T-helper 22 cell (primary cell): ENCODE measurements around the gene PRRT4.
A peak's percentile ranks its signal among the peaks of the same experiment; 100 is the strongest.

Source experiments
- DNase-seq: peaks from one replicate; pipeline ENCODE4 v3.0.0-alpha.2; 2020; ENCODE audit warnings: low read depth

Gene PRRT4

DNA sequence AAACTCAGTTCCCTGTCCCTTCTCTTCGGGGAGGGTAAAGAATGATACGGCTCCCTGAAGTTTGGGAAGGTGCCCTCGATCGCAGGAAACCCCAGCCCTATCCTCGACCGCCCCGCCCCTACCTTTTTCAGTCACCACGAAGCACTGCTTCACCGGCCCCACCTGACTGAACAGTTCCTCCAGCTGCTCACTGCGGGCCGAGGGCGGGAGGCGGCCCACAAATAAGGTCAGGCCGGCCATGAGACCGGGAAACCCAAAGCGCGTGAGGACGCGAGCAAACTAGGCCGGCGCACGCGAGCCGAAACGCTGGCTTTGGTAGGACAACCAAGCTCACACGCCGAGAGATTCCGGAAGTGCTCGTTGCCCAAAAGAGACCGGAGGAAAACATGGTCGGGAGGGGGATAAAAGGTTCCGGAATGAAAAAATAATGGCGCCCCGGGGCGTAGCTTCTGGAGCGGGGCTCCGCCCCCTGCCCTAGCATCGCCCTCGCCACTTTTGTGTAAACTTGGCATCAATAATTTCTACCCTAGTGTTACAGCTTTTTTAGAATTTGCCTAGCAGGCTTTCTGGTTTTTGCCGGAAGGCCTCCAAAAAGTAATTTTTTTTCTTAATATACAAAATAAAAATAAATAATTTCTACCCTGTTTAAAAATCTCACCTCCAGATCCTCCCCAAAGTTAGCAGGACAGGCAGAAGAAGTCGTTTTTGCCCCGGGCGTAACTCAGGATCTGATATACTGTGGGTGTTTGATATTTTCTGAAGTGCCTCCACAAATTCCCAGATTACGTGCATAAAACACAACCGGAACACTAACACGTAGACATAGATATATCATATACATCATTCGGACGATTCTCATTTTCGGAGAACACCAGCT is 17.7 kb downstream of the PRRT4 start, which contains the start of gene RBM28:
Gene RBM28 (minus strand): TSS at position 355 of the 877 bp plus-strand sequence. CDS start 115 bp downstream, at position 240.
- peak; percentile 75 for DNase-seq

GRCh38 chr7:128341733-128342132 is 19.8 kb downstream of the PRRT4 start:
- DNase-seq, result no peak

DNA sequence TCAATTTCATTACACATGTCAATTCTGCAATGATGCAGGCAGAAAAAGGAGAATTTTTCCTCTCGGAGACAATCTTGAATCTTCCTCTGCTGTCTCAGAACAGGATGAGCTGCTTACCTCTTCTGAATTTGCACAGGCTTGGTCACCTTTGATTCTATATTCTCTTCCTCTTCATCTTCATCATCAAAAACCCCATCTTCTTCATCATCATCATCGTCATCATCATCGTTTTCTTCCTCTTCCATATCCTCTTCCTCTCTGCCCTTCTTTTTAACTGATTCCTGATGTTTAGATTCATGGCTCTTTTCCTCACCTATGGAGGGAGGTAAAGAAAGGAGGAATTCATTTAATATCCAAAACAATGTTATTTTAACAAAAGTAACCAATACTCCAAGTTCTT is 25.8 kb downstream of the PRRT4 start:
- DNase-seq, result no peak

DNA sequence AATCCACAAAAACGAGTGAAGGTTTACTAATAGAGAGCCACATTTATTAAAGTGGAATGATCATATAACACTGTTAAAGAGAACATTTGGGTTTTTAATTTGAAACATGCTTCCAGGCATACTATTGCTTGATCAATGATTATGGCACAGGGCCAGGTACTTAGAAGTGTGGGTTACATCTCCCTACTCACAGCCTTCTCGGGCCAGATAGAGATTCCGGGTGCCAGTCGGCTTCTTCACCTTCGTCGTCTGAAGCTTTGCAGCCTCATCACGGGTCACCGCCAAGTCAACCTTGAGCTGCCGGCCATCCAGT is 37.2 kb downstream of the PRRT4 start:
- DNase-seq, result no peak

GRCh38 chr7:128323459-128324367 is 37.8 kb downstream of the PRRT4 start:
- DNase-seq, result no peak

DNA sequence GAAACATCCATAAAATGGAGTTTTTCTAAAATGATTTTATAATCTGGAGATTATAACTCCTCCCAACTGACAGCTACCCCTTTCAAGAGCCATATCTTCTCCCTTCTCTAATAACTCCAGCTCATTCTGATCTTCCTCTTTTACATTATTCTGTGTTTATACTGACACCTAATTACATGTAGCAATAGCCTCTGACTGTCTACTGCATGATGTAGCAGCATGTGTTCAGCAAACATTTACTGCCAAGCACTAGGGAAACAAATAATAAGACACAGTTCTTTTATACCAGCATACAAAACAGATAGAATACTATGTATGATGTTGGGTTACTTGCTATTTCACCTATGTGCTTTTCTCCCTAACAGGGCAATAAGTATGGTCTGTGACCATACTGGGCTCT is 38.5 kb downstream of the PRRT4 start:
- DNase-seq, result no peak

DNA sequence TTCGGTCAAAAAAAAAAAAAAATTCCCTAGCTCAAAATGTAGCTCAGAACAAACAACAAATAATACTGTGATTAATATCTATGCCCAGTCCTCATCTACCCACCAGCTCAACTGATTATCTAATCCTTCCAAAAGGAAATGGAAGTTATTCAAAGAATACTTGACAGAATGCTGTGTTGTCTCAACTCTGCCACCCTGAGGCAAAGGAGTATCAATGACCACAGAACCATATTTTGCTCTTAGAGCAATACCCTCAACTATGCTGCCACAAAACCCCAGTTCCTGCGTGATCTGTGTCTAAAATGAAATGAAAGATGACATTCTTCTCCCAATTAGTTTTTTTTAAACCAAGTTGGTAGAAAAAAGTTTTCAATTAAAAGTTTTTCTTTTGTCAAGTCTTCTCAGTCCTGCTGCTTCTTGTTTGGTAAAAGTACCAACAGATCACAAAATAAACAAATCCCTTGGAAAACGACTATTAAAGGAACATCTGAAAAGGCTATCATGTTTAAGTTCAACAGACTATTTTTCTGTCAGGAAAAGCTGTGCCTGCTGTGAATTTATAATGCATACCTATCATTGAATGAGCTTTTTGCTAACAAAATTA is 39.3 kb downstream of the PRRT4 start:
- DNase-seq, result no peak

- DNase-seq, result no peak
Observed at GRCh38 chr7:128321044-128321422, 40.5 kb downstream of the PRRT4 start.

DNA sequence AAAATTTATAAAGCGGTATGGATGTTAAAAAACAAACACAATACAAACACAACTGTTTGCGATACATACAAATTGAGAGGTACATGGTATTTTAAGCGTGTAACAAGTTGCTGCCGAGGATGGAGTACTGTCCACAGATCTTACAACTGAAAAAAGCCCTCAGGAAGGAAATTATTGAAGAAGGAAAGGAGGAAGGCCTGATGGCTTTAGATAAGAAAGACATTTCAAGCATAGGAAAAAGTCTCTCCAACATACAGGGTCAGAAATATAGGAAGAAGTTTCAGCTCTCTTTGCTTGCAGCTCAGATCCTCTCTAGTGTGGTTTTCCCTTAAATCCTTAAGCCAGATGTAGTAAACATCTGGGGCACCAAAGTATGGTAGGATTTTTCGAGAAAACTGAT is 42.8 kb downstream of the PRRT4 start:
- DNase-seq, result no peak

GRCh38 chr7:128311013-128311412 is 50.5 kb downstream of the PRRT4 start:
- DNase-seq, result no peak

DNA sequence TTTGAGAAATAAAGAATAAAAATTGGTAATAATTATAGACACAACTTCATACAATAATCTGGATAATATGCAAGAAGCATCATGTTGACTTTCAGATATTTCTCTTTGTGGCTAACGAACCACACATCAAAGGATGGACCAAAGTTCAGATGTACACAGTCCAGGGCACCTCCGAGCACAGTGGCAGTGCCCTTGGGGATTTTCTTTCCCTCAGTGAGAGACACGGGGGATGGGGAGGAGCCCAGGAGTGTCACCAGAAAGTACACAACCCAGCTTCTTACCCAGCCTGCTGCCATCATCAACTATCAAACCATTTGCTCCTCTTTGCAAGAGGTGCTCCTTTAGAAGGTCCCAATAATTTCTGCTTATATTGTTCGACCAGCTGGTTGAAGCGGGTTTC is 51.0 kb downstream of the PRRT4 start:
- no peak for DNase-seq

- no peak for DNase-seq
Observed at GRCh38 chr7:128309976-128310375, 51.5 kb downstream of the PRRT4 start.

DNA sequence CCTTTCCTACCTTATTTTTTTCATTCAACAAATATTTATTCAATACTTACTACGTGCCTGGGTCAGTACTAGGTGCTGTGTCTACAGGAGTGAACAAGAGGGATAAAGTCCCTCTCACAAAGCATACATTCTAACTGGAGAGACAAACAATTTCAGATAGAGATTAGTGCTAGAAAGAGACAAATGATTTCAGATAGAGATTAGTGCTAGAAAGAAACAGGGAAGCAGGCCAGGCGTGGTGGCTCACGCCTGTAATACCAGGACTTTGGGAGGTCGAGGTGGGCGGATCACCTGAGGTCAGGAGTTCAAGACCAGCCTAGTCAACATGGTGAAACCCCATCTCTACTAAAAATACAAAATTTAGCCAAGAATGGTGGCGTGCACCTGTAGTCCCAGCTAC is 52.4 kb downstream of the PRRT4 start:
- no peak for DNase-seq

DNA sequence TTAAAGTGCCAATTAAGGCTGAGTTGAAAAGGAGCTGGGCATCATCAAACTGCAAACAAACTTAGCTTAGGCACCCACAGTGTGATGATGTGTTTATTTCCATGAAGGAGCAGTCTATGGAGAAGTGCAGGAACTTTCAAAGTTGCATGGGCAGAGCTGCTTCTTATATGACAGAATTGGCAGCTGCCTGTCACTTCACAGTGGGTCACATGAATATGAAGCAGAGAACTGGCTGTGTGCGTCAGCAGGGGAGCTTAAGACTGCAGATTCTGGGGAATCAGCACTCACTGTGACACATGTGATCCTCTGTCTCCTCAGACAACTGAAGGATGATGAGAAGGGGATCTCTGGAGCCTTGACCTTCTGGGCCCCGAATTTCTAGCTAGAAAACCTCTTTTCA is 54.4 kb downstream of the PRRT4 start:
- DNase-seq, result no peak

GRCh38 chr7:128304212-128304611 is 57.3 kb downstream of the PRRT4 start:
- no peak for DNase-seq

GRCh38 chr7:128303643-128304042 is 57.8 kb downstream of the PRRT4 start:
- no peak for DNase-seq

GRCh38 chr7:128303133-128303532 is 58.4 kb downstream of the PRRT4 start:
- DNase-seq, result no peak

GRCh38 chr7:128302139-128302538 is 59.4 kb downstream of the PRRT4 start:
- no peak for DNase-seq
